MM.1S (cell line): ENCODE results near the gene BBS7.

ENCODE experiments used
- EZH2 ChIP-seq: fragments of 300-600 bp; sonication (generic); optimal IDR thresholded peaks from 2 replicates; pipeline ENCODE3; 2017; ENCODE audit warnings: low read depth, mild to moderate bottlenecking, antibody characterized with exemption, low read length, mixed read lengths
- EZH2phosphoT487 ChIP-seq: fragments of 300-600 bp; sonication (generic); IDR thresholded peaks from 2 replicates; pipeline ENCODE4 v1.6.1; 2018; ENCODE audit warnings: antibody characterized with exemption, low read length
- TF ChIP-seq, protein P1 (sequence below): fragments of 300-600 bp; sonication (generic); IDR thresholded peaks from 2 replicates; pipeline ENCODE4 v1.5.1; 2016; ENCODE audit warnings: antibody characterized with exemption, low read length, mixed read lengths

DNA sequence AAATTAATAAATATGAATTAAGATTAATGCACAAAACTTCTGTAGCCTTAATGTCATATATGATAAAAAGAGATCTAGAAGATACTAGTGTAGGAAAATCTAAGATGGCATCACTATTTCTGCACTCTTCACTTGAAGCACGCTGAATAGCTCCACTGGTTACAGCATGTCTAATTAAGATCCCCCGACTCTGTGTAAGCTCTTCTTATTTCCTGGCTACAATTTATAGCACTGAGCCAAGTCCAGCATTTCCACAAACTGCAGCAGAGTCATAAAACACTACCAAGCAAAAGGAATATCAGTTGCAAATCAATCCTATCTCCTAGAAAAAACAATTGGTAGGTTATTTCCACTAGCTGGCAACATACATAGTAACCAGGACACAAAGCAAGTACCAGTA lies 45.3 kb downstream of the BBS7 start:
- no peak for TF ChIP-seq EZH2phosphoT487
- TF ChIP-seq, protein P1, sequence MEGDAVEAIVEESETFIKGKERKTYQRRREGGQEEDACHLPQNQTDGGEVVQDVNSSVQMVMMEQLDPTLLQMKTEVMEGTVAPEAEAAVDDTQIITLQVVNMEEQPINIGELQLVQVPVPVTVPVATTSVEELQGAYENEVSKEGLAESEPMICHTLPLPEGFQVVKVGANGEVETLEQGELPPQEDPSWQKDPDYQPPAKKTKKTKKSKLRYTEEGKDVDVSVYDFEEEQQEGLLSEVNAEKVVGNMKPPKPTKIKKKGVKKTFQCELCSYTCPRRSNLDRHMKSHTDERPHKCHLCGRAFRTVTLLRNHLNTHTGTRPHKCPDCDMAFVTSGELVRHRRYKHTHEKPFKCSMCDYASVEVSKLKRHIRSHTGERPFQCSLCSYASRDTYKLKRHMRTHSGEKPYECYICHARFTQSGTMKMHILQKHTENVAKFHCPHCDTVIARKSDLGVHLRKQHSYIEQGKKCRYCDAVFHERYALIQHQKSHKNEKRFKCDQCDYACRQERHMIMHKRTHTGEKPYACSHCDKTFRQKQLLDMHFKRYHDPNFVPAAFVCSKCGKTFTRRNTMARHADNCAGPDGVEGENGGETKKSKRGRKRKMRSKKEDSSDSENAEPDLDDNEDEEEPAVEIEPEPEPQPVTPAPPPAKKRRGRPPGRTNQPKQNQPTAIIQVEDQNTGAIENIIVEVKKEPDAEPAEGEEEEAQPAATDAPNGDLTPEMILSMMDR: no peak
- no peak for TF ChIP-seq EZH2
